ENCODE results near the gene AGFG1. TPM values are rescaled to one million over a fixed set of nuclear protein-coding genes. Genes with fewer than 3 reads are reported as not detected.

Gene AGFG1
- total RNA-seq, 2 donors from 2014 or later, result 47.8 to 75.7 TPM

GRCh38 chr2:227471412-227471811 is 544 bp upstream of the AGFG1 start:
- Histone ChIP-seq H3K9me3 (no peaks in the 10 kb centered on the region), H3K27ac (no peak overlapping the region), H3K4me3 (no peak overlapping the region), H3K36me3 (no peaks in the 10 kb centered on the region), H3K27me3 (no peaks in the 10 kb centered on the region), H3K4me1 (peaks cover 0 to 36% of the 10 kb centered on the region in 2 donors)
- TF ChIP-seq CTCF (IDR thresholded peaks at IDR 0.05), result no peak
- DNase-seq (ENCODE audit: low spot score), result no peak

GRCh38 chr2:227472265-227473121 is 537 bp downstream of the AGFG1 start:
- H3K4me3 ChIP-seq, result peak overlapping the region; percentile 97 to 99
- H3K27me3 ChIP-seq, result no peaks in the 10 kb centered on the region
- DNase-seq (ENCODE audit: low spot score), result no peak
- H3K27ac ChIP-seq, result peak overlapping the region; percentile 90 to 92
- no peak for TF ChIP-seq CTCF (IDR thresholded peaks at IDR 0.05)
- peaks cover 0 to 27% of the 10 kb centered on the region in 2 donors for H3K4me1 ChIP-seq
- no peaks in the 10 kb centered on the region for H3K36me3 ChIP-seq
- H3K9me3 ChIP-seq, result no peaks in the 10 kb centered on the region

- no peak for TF ChIP-seq CTCF (IDR thresholded peaks at IDR 0.05)
- H3K9me3 ChIP-seq, result no peaks in the 10 kb centered on the region
- no peak for DNase-seq (ENCODE audit: low spot score)
- H3K27ac ChIP-seq, result peak overlapping the region; percentile 90 to 92
- no peaks in the 10 kb centered on the region for H3K36me3 ChIP-seq
- no peaks in the 10 kb centered on the region for H3K27me3 ChIP-seq
- H3K4me3 ChIP-seq, result peak overlapping the region; percentile 97 to 99
- peaks cover 0 to 27% of the 10 kb centered on the region in 2 donors for H3K4me1 ChIP-seq
These were observed 1.1 kb downstream of the AGFG1 start for GRCh38 chr2:227473122-227473461.

GRCh38 chr2:227473806-227474205 is 1.9 kb downstream of the AGFG1 start:
- no peak for DNase-seq (ENCODE audit: low spot score)
- peak overlapping the region in 1 of 2 donors; percentile 5 for H3K27ac ChIP-seq
- H3K27me3 ChIP-seq, result no peaks in the 10 kb centered on the region
- H3K9me3 ChIP-seq, result no peaks in the 10 kb centered on the region
- H3K4me1 ChIP-seq, result peaks cover 0 to 27% of the 10 kb centered on the region in 2 donors
- peak overlapping the region in 1 of 2 donors; percentile 99 for H3K4me3 ChIP-seq
- no peak for TF ChIP-seq CTCF (IDR thresholded peaks at IDR 0.05)
- no peaks in the 10 kb centered on the region for H3K36me3 ChIP-seq

GRCh38 chr2:227474410-227474809 is 2.5 kb downstream of the AGFG1 start:
- Histone ChIP-seq H3K4me3 (no peak overlapping the region), H3K27ac (no peak overlapping the region)

More at GRCh38 chr2:227474410-227474809, 2.5 kb downstream of the AGFG1 start:
- no peaks in the 10 kb centered on the region for H3K27me3 ChIP-seq
- H3K36me3 ChIP-seq, result no peaks in the 10 kb centered on the region
- H3K4me1 ChIP-seq, result peaks cover 0 to 29% of the 10 kb centered on the region in 2 donors
- H3K9me3 ChIP-seq, result no peaks in the 10 kb centered on the region
- no peak for TF ChIP-seq CTCF (IDR thresholded peaks at IDR 0.05)
- no peak for DNase-seq (ENCODE audit: low spot score)

All from right atrium auricular region (tissue), 2 donors.